ENCODE results near the gene MAT1A. TPM values are rescaled to one million over a fixed set of nuclear protein-coding genes. Genes with fewer than 3 reads are reported as not detected.

MAT1A gene
- total and polyA plus RNA-seq, 2 experiments from 2014 or later: 0.97 to 8.0 TPM

DNA sequence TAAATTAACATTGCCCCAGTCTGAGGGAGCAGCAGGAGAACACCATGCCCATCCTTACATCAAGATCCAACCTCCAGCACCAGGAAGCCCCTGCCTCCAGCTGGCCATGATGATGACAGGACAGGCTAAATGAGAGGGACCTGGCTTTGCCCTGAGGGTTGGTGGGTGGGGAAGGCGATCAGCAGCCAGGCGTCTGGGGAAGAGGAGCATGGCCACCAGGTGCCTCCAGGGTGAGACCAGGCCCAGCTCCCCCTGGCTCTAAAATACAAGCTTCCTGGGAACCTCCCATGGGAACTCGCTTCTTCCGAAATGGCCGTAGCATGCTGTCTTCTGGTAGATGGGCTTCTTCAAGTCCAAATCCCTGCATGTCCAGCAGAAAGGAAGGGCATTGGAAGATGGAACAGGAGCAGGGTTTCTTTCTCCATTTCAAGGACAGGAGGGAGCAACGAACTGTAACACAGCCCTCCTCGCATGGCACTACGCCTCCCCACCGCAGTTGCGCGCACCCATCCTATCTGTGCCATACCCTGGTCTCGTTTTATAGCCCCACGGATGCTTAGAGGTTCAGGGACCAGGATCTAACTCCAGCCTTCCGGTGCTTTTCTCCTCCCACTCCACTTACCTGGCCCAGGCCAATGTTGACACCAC lies 15.8 kb downstream of the MAT1A start:
- H3F3A ChIP-seq (replicated peaks; ENCODE audit: low read depth): no peaks in the 10 kb centered on the region
- TF ChIP-seq NANOG (IDR thresholded peaks at IDR 0.05; ENCODE audit: borderline replicate concordance): no peak
- TF ChIP-seq, protein P1, sequence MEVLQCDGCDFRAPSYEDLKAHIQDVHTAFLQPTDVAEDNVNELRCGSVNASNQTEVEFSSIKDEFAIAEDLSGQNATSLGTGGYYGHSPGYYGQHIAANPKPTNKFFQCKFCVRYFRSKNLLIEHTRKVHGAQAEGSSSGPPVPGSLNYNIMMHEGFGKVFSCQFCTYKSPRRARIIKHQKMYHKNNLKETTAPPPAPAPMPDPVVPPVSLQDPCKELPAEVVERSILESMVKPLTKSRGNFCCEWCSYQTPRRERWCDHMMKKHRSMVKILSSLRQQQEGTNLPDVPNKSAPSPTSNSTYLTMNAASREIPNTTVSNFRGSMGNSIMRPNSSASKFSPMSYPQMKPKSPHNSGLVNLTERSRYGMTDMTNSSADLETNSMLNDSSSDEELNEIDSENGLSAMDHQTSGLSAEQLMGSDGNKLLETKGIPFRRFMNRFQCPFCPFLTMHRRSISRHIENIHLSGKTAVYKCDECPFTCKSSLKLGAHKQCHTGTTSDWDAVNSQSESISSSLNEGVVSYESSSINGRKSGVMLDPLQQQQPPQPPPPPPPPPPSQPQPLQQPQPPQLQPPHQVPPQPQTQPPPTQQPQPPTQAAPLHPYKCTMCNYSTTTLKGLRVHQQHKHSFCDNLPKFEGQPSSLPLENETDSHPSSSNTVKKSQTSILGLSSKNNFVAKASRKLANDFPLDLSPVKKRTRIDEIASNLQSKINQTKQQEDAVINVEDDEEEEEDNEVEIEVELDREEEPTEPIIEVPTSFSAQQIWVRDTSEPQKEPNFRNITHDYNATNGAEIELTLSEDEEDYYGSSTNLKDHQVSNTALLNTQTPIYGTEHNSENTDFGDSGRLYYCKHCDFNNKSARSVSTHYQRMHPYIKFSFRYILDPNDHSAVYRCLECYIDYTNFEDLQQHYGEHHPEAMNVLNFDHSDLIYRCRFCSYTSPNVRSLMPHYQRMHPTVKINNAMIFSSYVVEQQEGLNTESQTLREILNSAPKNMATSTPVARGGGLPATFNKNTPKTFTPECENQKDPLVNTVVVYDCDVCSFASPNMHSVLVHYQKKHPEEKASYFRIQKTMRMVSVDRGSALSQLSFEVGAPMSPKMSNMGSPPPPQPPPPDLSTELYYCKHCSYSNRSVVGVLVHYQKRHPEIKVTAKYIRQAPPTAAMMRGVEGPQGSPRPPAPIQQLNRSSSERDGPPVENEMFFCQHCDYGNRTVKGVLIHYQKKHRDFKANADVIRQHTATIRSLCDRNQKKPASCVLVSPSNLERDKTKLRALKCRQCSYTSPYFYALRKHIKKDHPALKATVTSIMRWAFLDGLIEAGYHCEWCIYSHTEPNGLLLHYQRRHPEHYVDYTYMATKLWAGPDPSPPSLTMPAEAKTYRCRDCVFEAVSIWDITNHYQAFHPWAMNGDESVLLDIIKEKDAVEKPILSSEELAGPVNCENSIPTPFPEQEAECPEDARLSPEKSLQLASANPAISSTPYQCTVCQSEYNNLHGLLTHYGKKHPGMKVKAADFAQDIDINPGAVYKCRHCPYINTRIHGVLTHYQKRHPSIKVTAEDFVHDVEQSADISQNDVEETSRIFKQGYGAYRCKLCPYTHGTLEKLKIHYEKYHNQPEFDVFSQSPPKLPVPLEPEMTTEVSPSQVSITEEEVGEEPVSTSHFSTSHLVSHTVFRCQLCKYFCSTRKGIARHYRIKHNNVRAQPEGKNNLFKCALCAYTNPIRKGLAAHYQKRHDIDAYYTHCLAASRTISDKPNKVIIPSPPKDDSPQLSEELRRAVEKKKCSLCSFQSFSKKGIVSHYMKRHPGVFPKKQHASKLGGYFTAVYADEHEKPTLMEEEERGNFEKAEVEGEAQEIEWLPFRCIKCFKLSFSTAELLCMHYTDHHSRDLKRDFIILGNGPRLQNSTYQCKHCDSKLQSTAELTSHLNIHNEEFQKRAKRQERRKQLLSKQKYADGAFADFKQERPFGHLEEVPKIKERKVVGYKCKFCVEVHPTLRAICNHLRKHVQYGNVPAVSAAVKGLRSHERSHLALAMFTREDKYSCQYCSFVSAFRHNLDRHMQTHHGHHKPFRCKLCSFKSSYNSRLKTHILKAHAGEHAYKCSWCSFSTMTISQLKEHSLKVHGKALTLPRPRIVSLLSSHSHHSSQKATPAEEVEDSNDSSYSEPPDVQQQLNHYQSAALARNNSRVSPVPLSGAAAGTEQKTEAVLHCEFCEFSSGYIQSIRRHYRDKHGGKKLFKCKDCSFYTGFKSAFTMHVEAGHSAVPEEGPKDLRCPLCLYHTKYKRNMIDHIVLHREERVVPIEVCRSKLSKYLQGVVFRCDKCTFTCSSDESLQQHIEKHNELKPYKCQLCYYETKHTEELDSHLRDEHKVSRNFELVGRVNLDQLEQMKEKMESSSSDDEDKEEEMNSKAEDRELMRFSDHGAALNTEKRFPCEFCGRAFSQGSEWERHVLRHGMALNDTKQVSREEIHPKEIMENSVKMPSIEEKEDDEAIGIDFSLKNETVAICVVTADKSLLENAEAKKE (CRISPR knock-in tag; IDR thresholded peaks at IDR 0.05): no peak
- no peak for TF ChIP-seq EZH2phosphoT487 (IDR thresholded peaks at IDR 0.05; ENCODE audit: unreplicated experiment)
- TF ChIP-seq, protein P2, sequence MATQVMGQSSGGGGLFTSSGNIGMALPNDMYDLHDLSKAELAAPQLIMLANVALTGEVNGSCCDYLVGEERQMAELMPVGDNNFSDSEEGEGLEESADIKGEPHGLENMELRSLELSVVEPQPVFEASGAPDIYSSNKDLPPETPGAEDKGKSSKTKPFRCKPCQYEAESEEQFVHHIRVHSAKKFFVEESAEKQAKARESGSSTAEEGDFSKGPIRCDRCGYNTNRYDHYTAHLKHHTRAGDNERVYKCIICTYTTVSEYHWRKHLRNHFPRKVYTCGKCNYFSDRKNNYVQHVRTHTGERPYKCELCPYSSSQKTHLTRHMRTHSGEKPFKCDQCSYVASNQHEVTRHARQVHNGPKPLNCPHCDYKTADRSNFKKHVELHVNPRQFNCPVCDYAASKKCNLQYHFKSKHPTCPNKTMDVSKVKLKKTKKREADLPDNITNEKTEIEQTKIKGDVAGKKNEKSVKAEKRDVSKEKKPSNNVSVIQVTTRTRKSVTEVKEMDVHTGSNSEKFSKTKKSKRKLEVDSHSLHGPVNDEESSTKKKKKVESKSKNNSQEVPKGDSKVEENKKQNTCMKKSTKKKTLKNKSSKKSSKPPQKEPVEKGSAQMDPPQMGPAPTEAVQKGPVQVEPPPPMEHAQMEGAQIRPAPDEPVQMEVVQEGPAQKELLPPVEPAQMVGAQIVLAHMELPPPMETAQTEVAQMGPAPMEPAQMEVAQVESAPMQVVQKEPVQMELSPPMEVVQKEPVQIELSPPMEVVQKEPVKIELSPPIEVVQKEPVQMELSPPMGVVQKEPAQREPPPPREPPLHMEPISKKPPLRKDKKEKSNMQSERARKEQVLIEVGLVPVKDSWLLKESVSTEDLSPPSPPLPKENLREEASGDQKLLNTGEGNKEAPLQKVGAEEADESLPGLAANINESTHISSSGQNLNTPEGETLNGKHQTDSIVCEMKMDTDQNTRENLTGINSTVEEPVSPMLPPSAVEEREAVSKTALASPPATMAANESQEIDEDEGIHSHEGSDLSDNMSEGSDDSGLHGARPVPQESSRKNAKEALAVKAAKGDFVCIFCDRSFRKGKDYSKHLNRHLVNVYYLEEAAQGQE (IDR thresholded peaks at IDR 0.05; ENCODE audit: unreplicated experiment): no peak
- TF ChIP-seq EZH2 (IDR thresholded peaks at IDR 0.05; ENCODE audit: low read depth, unreplicated experiment): no peak
- no peak for TF ChIP-seq JUNB (IDR thresholded peaks at IDR 0.05; ENCODE audit: unreplicated experiment)
- TF ChIP-seq ZNF114 (CRISPR knock-in tag; IDR thresholded peaks at IDR 0.05): no peak
- no peak for TF ChIP-seq CREB1 (CRISPR knock-in tag; IDR thresholded peaks at IDR 0.05; ENCODE audit: low read depth)
- TF ChIP-seq POLR2AphosphoS5 (IDR thresholded peaks at IDR 0.05; ENCODE audit: low read depth): no peak
- TF ChIP-seq, protein P3, sequence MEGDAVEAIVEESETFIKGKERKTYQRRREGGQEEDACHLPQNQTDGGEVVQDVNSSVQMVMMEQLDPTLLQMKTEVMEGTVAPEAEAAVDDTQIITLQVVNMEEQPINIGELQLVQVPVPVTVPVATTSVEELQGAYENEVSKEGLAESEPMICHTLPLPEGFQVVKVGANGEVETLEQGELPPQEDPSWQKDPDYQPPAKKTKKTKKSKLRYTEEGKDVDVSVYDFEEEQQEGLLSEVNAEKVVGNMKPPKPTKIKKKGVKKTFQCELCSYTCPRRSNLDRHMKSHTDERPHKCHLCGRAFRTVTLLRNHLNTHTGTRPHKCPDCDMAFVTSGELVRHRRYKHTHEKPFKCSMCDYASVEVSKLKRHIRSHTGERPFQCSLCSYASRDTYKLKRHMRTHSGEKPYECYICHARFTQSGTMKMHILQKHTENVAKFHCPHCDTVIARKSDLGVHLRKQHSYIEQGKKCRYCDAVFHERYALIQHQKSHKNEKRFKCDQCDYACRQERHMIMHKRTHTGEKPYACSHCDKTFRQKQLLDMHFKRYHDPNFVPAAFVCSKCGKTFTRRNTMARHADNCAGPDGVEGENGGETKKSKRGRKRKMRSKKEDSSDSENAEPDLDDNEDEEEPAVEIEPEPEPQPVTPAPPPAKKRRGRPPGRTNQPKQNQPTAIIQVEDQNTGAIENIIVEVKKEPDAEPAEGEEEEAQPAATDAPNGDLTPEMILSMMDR (conservative IDR thresholded peaks at IDR 0.05; ENCODE audit: low read depth in 2 of 2): no peak
- TF ChIP-seq ZNF331 (CRISPR knock-in tag; IDR thresholded peaks at IDR 0.05; ENCODE audit: low read depth): no peak
- TF ChIP-seq STAT1 (IDR thresholded peaks at IDR 0.05; ENCODE audit: unreplicated experiment): no peak
- TF ChIP-seq, protein P4, sequence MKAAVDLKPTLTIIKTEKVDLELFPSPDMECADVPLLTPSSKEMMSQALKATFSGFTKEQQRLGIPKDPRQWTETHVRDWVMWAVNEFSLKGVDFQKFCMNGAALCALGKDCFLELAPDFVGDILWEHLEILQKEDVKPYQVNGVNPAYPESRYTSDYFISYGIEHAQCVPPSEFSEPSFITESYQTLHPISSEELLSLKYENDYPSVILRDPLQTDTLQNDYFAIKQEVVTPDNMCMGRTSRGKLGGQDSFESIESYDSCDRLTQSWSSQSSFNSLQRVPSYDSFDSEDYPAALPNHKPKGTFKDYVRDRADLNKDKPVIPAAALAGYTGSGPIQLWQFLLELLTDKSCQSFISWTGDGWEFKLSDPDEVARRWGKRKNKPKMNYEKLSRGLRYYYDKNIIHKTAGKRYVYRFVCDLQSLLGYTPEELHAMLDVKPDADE (IDR thresholded peaks at IDR 0.05): no peak
- no peaks in the 10 kb centered on the region for H3K79me2 ChIP-seq (replicated peaks; ENCODE audit: insufficient read depth)
- H3K4me3 Mint-ChIP-seq: no peak overlapping the region
- H2AFZ ChIP-seq: no peak overlapping the region
- peaks cover 3% of the 10 kb centered on the region; the same call in 1 of the 3 replicates for H3K36me3 Mint-ChIP-seq (ENCODE audit: low read depth)
- no peak overlapping the region for H3K27ac Mint-ChIP-seq
- H3K4me2 ChIP-seq: no peak overlapping the region
- peaks cover 4% of the 10 kb centered on the region for H3K27me3 Mint-ChIP-seq (ENCODE audit: insufficient read depth, low read depth, poor library complexity)
- H3K27ac ChIP-seq (ENCODE audit: low read depth): no peak overlapping the region
- H3K9me3 Mint-ChIP-seq: peaks cover 5% of the 10 kb centered on the region; the same call in 2 of the 3 replicates
- no peaks in the 10 kb centered on the region for H4K20me1 ChIP-seq (replicated peaks; ENCODE audit: insufficient read depth)
- no peak overlapping the region for H3K4me3 ChIP-seq
- no peaks in the 10 kb centered on the region; the same call in 1 of the 3 replicates for H3K4me1 Mint-ChIP-seq
- H3K27me3 ChIP-seq (ENCODE audit: insufficient read depth): no peaks in the 10 kb centered on the region
- H3K9me2 ChIP-seq (ENCODE audit: insufficient read depth): no peaks in the 10 kb centered on the region
- DNase-seq (ENCODE audit: low spot score): no peak
- H3K4me1 ChIP-seq (ENCODE audit: insufficient read depth): no peaks in the 10 kb centered on the region
- no peak for ATAC-seq
- no peaks in the 10 kb centered on the region for H3K36me3 ChIP-seq (ENCODE audit: insufficient read depth)
